ENCODE measurements around the gene DAPK2.
"Not testable (repeated sequence)": the region's sequence is repeated elsewhere in the genome, so short reads cannot be mapped to it uniquely, and the experiment has no call there.

Gene DAPK2

DNA sequence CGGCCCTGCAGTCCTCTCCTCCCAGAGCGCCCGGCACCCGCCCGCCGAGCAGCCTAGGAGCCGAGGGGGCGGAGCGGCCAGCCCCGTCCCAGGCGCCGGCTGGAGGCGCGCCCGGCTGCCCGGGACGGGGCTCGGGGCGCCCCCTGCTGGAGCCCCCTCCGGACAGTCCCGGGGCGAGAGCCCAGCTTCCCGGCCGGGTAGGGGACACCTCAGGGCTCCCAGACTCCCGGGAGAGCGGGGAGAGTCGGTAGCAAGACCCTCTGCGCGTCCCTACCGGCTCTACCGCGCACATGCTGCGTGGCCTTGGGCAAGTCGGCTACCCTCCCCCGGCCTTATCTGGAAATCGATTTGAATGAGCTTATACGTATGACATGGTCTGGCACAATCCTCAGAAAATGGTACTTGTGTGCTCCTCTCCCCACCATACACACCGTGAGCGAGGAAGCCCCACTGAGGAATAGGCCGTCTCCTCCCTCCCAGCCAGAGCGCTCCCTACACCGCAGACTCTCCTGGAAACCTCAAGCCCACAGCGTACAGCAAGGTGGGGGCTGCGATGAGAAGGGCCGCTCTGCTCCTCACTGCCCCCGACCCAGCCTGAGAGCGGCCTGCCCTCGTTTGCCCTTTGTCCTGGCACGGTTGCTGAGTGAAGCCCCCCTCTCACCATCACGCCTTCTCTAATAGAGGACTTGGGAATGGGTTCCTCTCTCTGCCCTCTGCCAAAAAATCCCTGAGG, at the start of gene DAPK2:
DAPK2 (minus strand) TSS at position 65 of the 733 bp plus-strand sequence. CDS start 6,224 bp downstream, outside the sequence.
- DNase-seq (ENCODE audit: low read depth in 2 of 2): peak; percentile 31 to 40

- no peak for DNase-seq (ENCODE audit: low read depth in 2 of 2)
These were observed 49.1 kb upstream of the DAPK2 start for GRCh38 chr15:64095431-64095794.

- peak; percentile 97 for DNase-seq (ENCODE audit: low read depth in 2 of 2)
These were observed 47.5 kb upstream of the DAPK2 start, which contains the start of gene CIAO2A for GRCh38 chr15:64093627-64094417. Gene CIAO2A (minus strand): TSS chr15:64093838. CDS start chr15:64093768, 70 bp downstream.

DNA sequence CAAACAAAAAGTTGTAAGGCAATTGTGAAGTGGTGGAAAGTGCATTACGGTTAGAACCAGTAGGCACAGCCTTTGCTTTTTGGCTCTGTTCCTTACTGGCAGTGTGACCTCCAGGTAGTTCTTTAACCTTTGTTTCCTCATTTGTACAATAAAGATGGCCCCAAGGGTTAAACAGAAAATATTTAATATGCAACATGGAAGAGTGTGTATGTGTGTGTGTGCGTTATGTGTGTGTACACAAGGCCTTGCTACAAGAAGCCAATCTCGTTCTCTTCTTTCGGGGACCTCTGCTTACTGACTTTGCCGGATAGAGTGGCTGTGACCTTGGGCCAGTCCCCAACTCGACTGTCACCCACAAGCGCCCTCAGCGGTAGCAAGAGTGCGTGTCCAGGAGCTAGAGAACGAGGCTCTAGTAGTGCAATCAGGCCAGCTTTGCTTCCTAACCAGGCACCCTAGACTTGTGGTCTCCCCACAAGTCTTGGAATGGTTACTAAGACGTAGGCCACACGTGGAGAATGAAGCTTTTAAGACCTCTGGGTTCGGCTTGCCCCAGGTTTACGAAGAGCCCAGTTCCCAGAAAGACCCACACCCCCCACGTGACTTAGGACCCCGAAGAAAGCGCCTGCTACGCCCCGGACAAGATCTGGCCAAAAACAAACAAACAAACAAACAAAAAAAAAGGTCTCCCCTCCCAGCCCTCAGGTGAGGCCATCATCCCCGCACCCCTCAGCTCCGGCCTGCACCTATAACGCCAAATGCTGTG, 46.8 kb upstream of the DAPK2 start:
- no peak for DNase-seq (ENCODE audit: low read depth in 2 of 2)

DNA sequence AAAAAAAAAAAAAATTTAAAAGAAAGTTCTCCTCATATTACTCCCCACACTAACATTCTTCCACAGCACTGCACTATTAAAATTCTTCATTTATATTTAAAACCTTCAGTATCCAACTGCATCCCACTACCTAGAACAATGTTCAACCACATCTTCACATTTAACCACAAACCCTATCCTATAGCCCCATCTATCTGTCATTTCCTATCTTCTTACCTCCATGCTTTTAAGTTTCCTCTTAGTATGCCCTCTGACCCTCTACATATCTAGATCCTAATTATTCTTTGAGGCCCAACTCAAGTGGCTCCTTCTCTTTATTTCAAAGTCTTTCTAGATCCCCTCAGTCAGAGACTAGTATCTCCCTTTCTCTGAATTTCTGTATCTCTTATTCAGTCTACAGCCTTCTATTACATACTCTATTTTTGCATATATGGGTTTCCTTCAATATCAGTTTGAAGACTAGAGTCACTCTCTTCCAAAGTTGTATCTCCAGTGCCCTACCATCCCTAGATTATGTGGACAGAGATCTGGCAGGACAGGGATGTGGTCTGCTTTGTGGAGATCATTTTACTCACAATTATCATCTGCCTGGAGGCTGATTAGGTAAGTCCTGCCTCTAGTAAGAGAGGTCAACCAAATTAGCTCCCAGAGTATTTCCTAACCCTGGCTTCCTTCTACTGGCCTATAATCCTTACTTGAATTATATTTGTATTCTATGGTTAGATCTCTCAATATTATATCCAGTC, 46.0 kb upstream of the DAPK2 start:
- DNase-seq (ENCODE audit: low read depth in 2 of 2): no peak

DNA sequence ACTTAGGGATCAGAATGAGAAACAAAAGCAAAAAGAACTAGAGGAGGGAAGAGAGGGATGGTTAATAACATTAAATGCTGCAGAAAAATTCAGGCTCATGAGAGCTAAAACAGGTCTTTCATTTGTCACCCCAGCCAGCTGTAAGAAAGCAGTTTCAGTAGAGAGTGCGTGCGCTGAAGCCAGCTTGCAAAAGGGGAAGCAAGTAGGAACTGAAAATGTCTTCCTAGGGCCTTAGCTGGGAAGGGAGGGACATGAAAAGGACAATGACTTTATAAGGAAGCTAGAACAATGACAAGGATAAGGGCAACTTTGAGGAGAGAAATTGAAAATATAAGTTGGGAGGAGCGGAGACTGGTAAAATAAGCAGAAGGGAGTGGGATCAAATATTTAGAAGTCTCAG, 44.2 kb upstream of the DAPK2 start:
- no peak for DNase-seq (ENCODE audit: low read depth in 2 of 2)

- no peak for DNase-seq (ENCODE audit: low read depth in 2 of 2)
These were observed 43.4 kb upstream of the DAPK2 start for GRCh38 chr15:64089543-64090280.

- DNase-seq (ENCODE audit: low read depth in 2 of 2): no peak
These were observed 36.5 kb upstream of the DAPK2 start for GRCh38 chr15:64082757-64083156.

- DNase-seq (ENCODE audit: low read depth in 2 of 2): not testable (repeated sequence)
These were observed 27.2 kb upstream of the DAPK2 start for GRCh38 chr15:64073496-64073895.

- no peak for DNase-seq (ENCODE audit: low read depth in 2 of 2)
These were observed 26.5 kb upstream of the DAPK2 start for GRCh38 chr15:64072812-64073211.

GRCh38 chr15:64071931-64072765, 25.9 kb upstream of the DAPK2 start:
- DNase-seq (ENCODE audit: low read depth in 2 of 2): no peak

DNA sequence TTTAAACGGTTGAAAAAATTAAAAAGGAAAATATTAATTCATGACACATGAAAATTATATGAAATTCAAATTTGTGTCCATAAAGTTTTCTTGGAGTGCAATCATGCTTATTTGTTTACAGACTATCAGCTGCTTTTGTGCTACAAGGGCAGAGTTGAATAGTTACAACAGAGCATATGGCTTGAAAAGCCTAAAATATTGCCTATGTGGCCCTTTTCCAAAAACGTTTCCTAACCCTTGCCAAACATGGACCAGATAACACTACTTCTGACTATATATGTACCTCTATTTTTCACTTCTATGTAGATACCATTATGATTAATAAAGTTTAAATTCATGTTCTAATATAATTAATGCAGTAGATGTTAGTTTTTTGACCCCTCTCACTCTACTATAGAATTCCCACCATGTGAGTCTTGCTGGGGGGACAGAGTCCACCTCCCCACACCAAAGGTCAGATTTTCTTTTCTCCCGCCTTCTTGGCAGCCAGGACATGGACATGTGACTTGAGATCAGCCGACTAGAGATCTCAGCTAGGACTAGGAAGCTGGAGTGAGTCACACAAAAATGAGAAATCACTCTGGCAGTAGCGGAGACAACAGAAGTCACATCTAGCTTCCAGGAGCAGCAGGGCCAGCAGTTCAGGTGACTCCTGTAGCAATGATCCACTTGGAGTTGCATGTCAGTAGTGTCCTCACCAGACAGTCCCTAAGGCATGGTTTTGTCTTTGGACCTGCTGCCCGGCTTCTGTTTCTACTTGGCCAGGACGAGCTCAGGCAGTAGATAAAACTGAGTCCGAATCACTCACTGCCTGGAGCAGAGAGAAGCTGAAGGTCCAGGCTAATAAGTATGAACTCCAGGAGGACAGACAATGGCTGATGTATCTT, 24.9 kb upstream of the DAPK2 start:
- DNase-seq (ENCODE audit: low read depth in 2 of 2): peak in 1 of 2 experiments; percentile 17

DNA sequence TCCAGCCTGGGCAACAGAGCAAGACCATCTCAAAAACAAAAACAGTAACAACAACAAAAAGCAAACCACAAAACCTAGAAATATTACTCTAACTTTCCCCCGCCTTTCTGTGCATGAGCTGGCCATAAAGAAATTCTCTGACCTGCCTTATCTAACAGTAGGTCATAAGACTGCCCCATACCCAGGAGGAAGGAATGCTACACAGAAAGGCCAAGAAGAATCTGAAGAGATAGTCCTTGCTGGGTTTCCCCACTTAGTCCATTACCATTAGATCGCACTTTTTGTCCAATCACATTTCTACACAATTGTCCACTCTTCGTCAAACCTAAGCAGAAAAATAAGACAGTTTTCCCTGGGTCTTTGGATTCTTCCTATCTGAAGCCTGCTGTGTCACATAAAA, 23.8 kb upstream of the DAPK2 start:
- no peak for DNase-seq (ENCODE audit: low read depth in 2 of 2)

- DNase-seq (ENCODE audit: low read depth in 2 of 2): no peak
These were observed 21.8 kb upstream of the DAPK2 start for GRCh38 chr15:64068133-64068532.

DNA sequence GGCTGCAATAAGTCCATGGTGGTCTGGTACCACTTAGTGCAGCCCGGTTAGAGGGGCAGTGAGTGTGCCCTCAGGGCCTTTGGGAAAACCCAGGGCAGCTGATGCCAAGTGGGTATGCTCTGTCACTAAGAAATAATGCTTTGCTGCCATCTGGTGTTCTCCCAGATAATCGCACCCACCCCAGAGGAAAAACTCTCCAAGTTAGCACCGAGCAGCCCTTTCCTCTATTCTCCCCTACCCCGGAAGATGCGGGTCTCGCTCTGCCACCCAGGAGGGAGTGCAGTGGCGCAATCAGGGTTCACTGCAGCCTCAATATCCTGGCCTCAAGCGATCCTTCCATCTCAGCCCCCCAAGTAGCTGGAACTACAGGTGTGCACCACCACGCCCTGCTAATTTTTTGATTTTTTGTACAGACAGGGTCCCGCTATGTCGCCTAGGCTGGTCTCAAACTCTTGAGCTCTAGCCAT, 21.3 kb upstream of the DAPK2 start:
- DNase-seq (ENCODE audit: low read depth in 2 of 2): peak; percentile 24 to 28

GRCh38 chr15:64066451-64066850, 20.2 kb upstream of the DAPK2 start:
- no peak for DNase-seq (ENCODE audit: low read depth in 2 of 2)

- DNase-seq (ENCODE audit: low read depth in 2 of 2): no peak
These were observed 14.4 kb upstream of the DAPK2 start for GRCh38 chr15:64060716-64061115.

DNA sequence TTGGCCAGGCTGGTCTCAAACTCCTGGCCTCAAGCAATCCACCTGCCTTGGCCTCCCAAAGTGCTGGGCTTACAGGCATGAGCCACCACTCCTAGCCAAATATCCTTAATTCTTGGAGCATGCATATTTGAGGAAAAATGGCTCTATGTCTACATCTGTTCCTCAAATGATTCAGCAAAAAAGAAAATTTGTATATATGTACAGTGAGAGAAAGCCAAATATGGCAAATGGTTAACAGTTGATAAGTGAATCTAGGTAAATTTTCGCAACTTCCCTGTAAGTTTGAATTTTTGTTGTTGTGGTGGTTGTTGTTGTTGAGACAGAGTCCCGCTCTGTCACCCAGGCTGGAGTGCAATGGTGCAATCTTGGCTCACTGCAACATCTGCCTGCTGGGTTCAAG, 12.8 kb upstream of the DAPK2 start:
- not testable (repeated sequence) for DNase-seq (ENCODE audit: low read depth in 2 of 2)

DNA sequence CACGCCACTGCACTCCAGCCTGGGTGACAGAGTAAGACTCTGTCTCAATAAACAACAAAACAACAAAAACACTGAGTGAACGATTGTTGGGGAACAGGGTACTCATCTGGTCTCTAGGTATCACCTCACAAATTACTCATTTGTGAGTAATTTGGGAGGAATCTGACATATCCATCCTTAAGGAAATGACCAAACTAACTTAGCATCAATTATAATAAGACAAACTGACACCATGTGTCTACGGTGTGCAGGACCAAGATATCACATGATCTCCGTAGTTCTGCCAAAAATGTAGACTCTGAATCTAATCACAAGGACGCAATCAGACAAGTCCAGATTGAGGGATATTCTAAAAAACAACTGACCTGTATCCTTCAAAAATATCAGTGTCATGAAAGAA, 12.0 kb upstream of the DAPK2 start:
- no peak for DNase-seq (ENCODE audit: low read depth in 2 of 2)

Data from fibroblast of skin of left quadriceps (primary cell).